Measurements from ENCODE around the gene PPY. TPM values are rescaled to one million over a fixed set of nuclear protein-coding genes. Genes with fewer than 3 reads are reported as not detected.

The PPY gene
- total RNA-seq, 2 experiments from 2014 or later, result not detected

DNA sequence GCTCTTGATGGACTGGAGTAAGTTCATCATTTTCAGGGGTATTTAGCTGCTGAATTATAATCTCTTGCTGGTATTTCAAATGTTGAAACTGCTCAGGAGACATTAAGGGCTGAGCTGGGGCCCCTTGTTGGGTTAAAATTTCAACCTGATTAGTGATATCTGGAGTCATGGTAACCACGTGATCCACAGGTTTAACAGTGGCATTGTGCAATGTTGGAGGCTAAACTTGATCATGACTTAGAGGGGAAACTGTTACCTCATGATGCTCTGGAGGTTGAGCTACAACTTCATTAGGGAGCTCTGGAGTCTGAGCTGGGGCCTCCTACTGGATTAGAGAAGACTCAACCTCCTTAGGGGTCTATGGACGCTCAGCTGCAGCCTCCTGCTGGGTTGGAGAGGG is 17.7 kb downstream of the PPY start:
- ATAC-seq (ENCODE audit: poor library complexity) (no peak), DNase-seq (no peak)
- Mint-ChIP-seq H3K4me3 (no peak overlapping the region), H3K36me3 (ENCODE audit: low read depth) (no peaks in the 10 kb centered on the region), H3K27me3 (no peaks in the 10 kb centered on the region), H3K9me3 (no peaks in the 10 kb centered on the region), H3K27ac (no peak overlapping the region), H3K4me1 (ENCODE audit: low read depth) (peaks cover 23% of the 10 kb centered on the region)
- H3K9me3 ChIP-seq (ENCODE audit: control insufficient read depth in 1 of 2, insufficient read depth in 1 of 2, low read length in 2 of 2), result no peaks in the 10 kb centered on the region
- peaks cover 0 to 4% of the 10 kb centered on the region in 2 experiments for H3K27me3 ChIP-seq (ENCODE audit: control insufficient read depth in 1 of 2, insufficient read depth in 2 of 2, low read length in 2 of 2)
- CTCF ChIA-PET, result interaction anchor here (0.7 to 2.7 kb wide), 3 partner anchors 15 to 69 kb away, joined by 3 to 8 read pairs (median 7); no protein-coding TSS in a partner anchor
- no peak overlapping the region for H3K27ac ChIP-seq (ENCODE audit: low read depth in 1 of 2, low read length in 2 of 2)
- TF ChIP-seq, protein P1, sequence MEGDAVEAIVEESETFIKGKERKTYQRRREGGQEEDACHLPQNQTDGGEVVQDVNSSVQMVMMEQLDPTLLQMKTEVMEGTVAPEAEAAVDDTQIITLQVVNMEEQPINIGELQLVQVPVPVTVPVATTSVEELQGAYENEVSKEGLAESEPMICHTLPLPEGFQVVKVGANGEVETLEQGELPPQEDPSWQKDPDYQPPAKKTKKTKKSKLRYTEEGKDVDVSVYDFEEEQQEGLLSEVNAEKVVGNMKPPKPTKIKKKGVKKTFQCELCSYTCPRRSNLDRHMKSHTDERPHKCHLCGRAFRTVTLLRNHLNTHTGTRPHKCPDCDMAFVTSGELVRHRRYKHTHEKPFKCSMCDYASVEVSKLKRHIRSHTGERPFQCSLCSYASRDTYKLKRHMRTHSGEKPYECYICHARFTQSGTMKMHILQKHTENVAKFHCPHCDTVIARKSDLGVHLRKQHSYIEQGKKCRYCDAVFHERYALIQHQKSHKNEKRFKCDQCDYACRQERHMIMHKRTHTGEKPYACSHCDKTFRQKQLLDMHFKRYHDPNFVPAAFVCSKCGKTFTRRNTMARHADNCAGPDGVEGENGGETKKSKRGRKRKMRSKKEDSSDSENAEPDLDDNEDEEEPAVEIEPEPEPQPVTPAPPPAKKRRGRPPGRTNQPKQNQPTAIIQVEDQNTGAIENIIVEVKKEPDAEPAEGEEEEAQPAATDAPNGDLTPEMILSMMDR (IDR thresholded peaks at IDR 0.05), result no peak
- POLR2A ChIA-PET, result no interaction called here
- H3K4me1 ChIP-seq (ENCODE audit: insufficient read depth, low read length), result peaks cover 17% of the 10 kb centered on the region
- intact Hi-C loops (cut with DNase I, micrococcal nuclease), result no loop called here
- no peaks in the 10 kb centered on the region for H3K36me3 ChIP-seq (ENCODE audit: insufficient read depth, low read length)
- H3K4me3 ChIP-seq (ENCODE audit: low read length), result no peak overlapping the region

DNA sequence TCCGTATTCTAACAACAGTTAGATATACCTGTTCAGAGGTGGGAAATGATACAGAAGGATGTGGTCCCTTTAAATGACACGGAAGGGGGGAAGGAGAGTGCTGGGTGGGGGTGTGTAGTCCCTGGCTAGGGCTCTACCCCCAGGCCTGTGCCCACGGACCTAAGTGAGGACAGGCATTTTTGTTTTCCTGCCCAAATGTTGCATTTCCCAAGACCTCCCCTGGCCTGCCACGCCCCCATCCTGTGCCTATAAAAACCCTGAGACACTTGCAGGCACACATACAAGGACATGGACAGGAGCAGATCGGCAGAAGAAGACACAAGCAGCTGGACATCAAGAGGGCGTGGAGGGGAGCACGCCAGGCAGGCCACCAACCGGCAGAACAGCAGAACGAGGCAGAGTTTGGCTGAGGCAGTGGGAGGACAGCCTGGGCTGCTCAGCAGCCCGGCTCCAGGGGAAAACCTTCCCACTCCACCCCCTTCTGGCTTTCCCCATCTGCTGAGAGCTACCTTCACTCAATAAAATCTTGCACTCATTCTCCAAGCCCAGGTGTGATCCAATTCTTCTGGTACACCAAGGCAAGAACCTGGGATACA is 21.7 kb downstream of the PPY start:
- intact Hi-C loops (cut with DNase I, micrococcal nuclease), result no loop called here
- Histone ChIP-seq H3K4me1 (ENCODE audit: insufficient read depth, low read length) (peaks cover 20% of the 10 kb centered on the region), H3K9me3 (ENCODE audit: control insufficient read depth in 1 of 2, insufficient read depth in 1 of 2, low read length in 2 of 2) (no peaks in the 10 kb centered on the region), H3K27me3 (ENCODE audit: control insufficient read depth in 1 of 2, insufficient read depth in 2 of 2, low read length in 2 of 2) (no peaks in the 10 kb centered on the region), H3K36me3 (ENCODE audit: insufficient read depth, low read length) (no peaks in the 10 kb centered on the region), H3K27ac (ENCODE audit: low read depth in 1 of 2, low read length in 2 of 2) (no peak overlapping the region), H3K4me3 (ENCODE audit: low read length) (no peak overlapping the region)
- Mint-ChIP-seq H3K36me3 (ENCODE audit: low read depth) (no peaks in the 10 kb centered on the region), H3K4me3 (no peak overlapping the region), H3K4me1 (ENCODE audit: low read depth) (peaks cover 18% of the 10 kb centered on the region), H3K9me3 (no peaks in the 10 kb centered on the region), H3K27me3 (no peaks in the 10 kb centered on the region), H3K27ac (no peak overlapping the region)
- DNase-seq (no peak), ATAC-seq (ENCODE audit: poor library complexity) (no peak)
- TF ChIP-seq, protein P1 (IDR thresholded peaks at IDR 0.05), result no peak
- POLR2A ChIA-PET, result no interaction called here
- CTCF ChIA-PET, result interaction anchor here (1.7 kb wide), 1 partner anchor 10 kb away, joined by 7 read pairs; no protein-coding TSS in a partner anchor

- Mint-ChIP-seq H3K4me1 (ENCODE audit: low read depth) (peaks cover 18% of the 10 kb centered on the region), H3K4me3 (peak overlapping the region; percentile 86), H3K9me3 (no peaks in the 10 kb centered on the region), H3K27me3 (no peaks in the 10 kb centered on the region), H3K36me3 (ENCODE audit: low read depth) (no peaks in the 10 kb centered on the region), H3K27ac (peak overlapping the region; percentile 24)
- ChIA-PET CTCF (interaction anchor here (1.0 to 1.6 kb wide), 3 partner anchors 10 to 26 kb away, joined by 3 to 6 read pairs (median 4); partner anchors contain the start of gene MPP2), POLR2A (interaction anchor here (1.1 kb wide), 1 partner anchor 97 kb away, joined by 3 read pairs; the partner anchor contains the start of gene TMEM101)
- H3K36me3 ChIP-seq (ENCODE audit: insufficient read depth, low read length), result no peaks in the 10 kb centered on the region
- ATAC-seq (ENCODE audit: poor library complexity), result no peak
- intact Hi-C loops (cut with DNase I, micrococcal nuclease), result loop anchor here in 1 of 2 experiments (10.0 kb wide), 1 partner anchor 127 kb away; no protein-coding TSS in a partner anchor
- no peaks in the 10 kb centered on the region for H3K9me3 ChIP-seq (ENCODE audit: control insufficient read depth in 1 of 2, insufficient read depth in 1 of 2, low read length in 2 of 2)
- H3K4me1 ChIP-seq (ENCODE audit: insufficient read depth, low read length), result peaks cover 20% of the 10 kb centered on the region
- no peak overlapping the region for H3K27ac ChIP-seq (ENCODE audit: low read depth in 1 of 2, low read length in 2 of 2)
- DNase-seq, result no peak
- TF ChIP-seq, protein P1 (IDR thresholded peaks at IDR 0.05), result no peak
- no peaks in the 10 kb centered on the region for H3K27me3 ChIP-seq (ENCODE audit: control insufficient read depth in 1 of 2, insufficient read depth in 2 of 2, low read length in 2 of 2)
- H3K4me3 ChIP-seq (ENCODE audit: low read length), result peak overlapping the region; percentile 63
Measured at GRCh38 chr17:43918026-43918389, 24.3 kb downstream of the PPY start.
